ENCODE results near the gene SAMD14. TPM values are rescaled to one million over a fixed set of nuclear protein-coding genes. Genes with fewer than 3 reads are reported as not detected.

The SAMD14 gene
- total RNA-seq, 1 experiment from 2014 or later = not detected

- DNase-seq = no peak
- Histone ChIP-seq H3K27me3 (no peaks in the 10 kb centered on the region), H3K4me3 (no peak overlapping the region)
These were observed 31.0 kb downstream of the SAMD14 start for GRCh38 chr17:50099003-50099402.

GRCh38 chr17:50098583-50098982 is 31.4 kb downstream of the SAMD14 start:
- peaks cover 3% of the 10 kb centered on the region; the same call in 1 of the 2 replicates for H3K36me3 ChIP-seq
- no peak overlapping the region for H3K4me3 ChIP-seq
- DNase-seq = no peak
- H3K27me3 ChIP-seq = no peaks in the 10 kb centered on the region
- H3K9me3 ChIP-seq = no peaks in the 10 kb centered on the region

More at GRCh38 chr17:50099003-50099402, 31.0 kb downstream of the SAMD14 start:
- Histone ChIP-seq H3K36me3 (peaks cover 3% of the 10 kb centered on the region; the same call in 1 of the 2 replicates), H3K9me3 (no peaks in the 10 kb centered on the region)

- H3K36me3 ChIP-seq = peaks cover 3% of the 10 kb centered on the region; the same call in 1 of the 2 replicates
- H3K9me3 ChIP-seq = no peaks in the 10 kb centered on the region
- DNase-seq = no peak
- H3K27me3 ChIP-seq = no peaks in the 10 kb centered on the region
- no peak overlapping the region for H3K4me3 ChIP-seq
These were observed 32.0 kb downstream of the SAMD14 start for GRCh38 chr17:50097926-50098325.

- H3K27me3 ChIP-seq = no peaks in the 10 kb centered on the region
- H3K36me3 ChIP-seq = peaks cover 3% of the 10 kb centered on the region; the same call in 1 of the 2 replicates
- no peak overlapping the region for H3K4me3 ChIP-seq
- no peaks in the 10 kb centered on the region for H3K9me3 ChIP-seq
- no peak for DNase-seq
These were observed 32.5 kb downstream of the SAMD14 start for GRCh38 chr17:50097455-50097854.

- no peaks in the 10 kb centered on the region for H3K9me3 ChIP-seq
- H3K27me3 ChIP-seq = no peaks in the 10 kb centered on the region
- no peak overlapping the region for H3K4me3 ChIP-seq
- peaks cover 4% of the 10 kb centered on the region; the same call in 1 of the 2 replicates for H3K36me3 ChIP-seq
- no peak for DNase-seq
These were observed 33.2 kb downstream of the SAMD14 start for GRCh38 chr17:50096758-50097157.

- Histone ChIP-seq H3K9me3 (no peaks in the 10 kb centered on the region), H3K27me3 (no peaks in the 10 kb centered on the region), H3K36me3 (peaks cover 11% of the 10 kb centered on the region; the same call in 1 of the 2 replicates), H3K4me3 (peak overlapping the region; percentile 72)
- no peak for DNase-seq
These were observed 33.9 kb downstream of the SAMD14 start for GRCh38 chr17:50096092-50096491.

GRCh38 chr17:50095626-50096037 is 34.3 kb downstream of the SAMD14 start:
- no peaks in the 10 kb centered on the region for H3K27me3 ChIP-seq
- no peak for DNase-seq

GRCh38 chr17:50094753-50095619 is 35.0 kb downstream of the SAMD14 start, which contains the start of gene PDK2:
PDK2 (plus strand) TSS chr17:50095351; CDS start chr17:50095436, 85 bp downstream.
- H3K9me3 ChIP-seq = no peaks in the 10 kb centered on the region
- peak; percentile 97 for DNase-seq
- peak within 1 kb of the TSS; percentile 72 for H3K4me3 ChIP-seq

More at GRCh38 chr17:50095626-50096037, 34.3 kb downstream of the SAMD14 start:
- peak overlapping the region; percentile 72 for H3K4me3 ChIP-seq
- H3K36me3 ChIP-seq = peaks cover 15% of the 10 kb centered on the region
- no peaks in the 10 kb centered on the region for H3K9me3 ChIP-seq

GRCh38 chr17:50094243-50094752 is 35.7 kb downstream of the SAMD14 start:
- H3K27me3 ChIP-seq = no peaks in the 10 kb centered on the region
- peaks cover 29% of the 10 kb centered on the region for H3K36me3 ChIP-seq
- DNase-seq = peak; percentile 81
- H3K9me3 ChIP-seq = no peaks in the 10 kb centered on the region
- H3K4me3 ChIP-seq = peak overlapping the region; percentile 72

More at GRCh38 chr17:50094753-50095619, 35.0 kb downstream of the SAMD14 start, which contains the start of gene PDK2:
- Histone ChIP-seq H3K36me3 (peaks cover 22% of the 10 kb centered on the region), H3K27me3 (no peaks in the 10 kb centered on the region)

- Histone ChIP-seq H3K9me3 (no peaks in the 10 kb centered on the region), H3K36me3 (peaks cover 34% of the 10 kb centered on the region), H3K4me3 (no peak overlapping the region), H3K27me3 (no peaks in the 10 kb centered on the region)
- DNase-seq = no peak
These were observed 36.2 kb downstream of the SAMD14 start for GRCh38 chr17:50093807-50094206.

GRCh38 chr17:50093246-50093645 is 36.7 kb downstream of the SAMD14 start:
- Histone ChIP-seq H3K36me3 (peaks cover 39% of the 10 kb centered on the region), H3K4me3 (no peak overlapping the region), H3K27me3 (no peaks in the 10 kb centered on the region), H3K9me3 (no peaks in the 10 kb centered on the region)
- DNase-seq = no peak

- DNase-seq = no peak
- Histone ChIP-seq H3K27me3 (no peaks in the 10 kb centered on the region), H3K4me3 (no peak overlapping the region), H3K9me3 (no peaks in the 10 kb centered on the region), H3K36me3 (peaks cover 50% of the 10 kb centered on the region)
These were observed 38.1 kb downstream of the SAMD14 start for GRCh38 chr17:50091918-50092285.

- Histone ChIP-seq H3K36me3 (peaks cover 56% of the 10 kb centered on the region), H3K27me3 (no peaks in the 10 kb centered on the region), H3K9me3 (no peaks in the 10 kb centered on the region), H3K4me3 (no peak overlapping the region)
- DNase-seq = no peak
These were observed 38.7 kb downstream of the SAMD14 start for GRCh38 chr17:50090971-50091917.

GRCh38 chr17:50090071-50090470 is 39.9 kb downstream of the SAMD14 start:
- H3K4me3 ChIP-seq = no peak overlapping the region
- no peak for DNase-seq
- peaks cover 61% of the 10 kb centered on the region for H3K36me3 ChIP-seq
- no peaks in the 10 kb centered on the region for H3K27me3 ChIP-seq
- H3K9me3 ChIP-seq = no peaks in the 10 kb centered on the region

GRCh38 chr17:50088952-50089825 is 40.8 kb downstream of the SAMD14 start:
- H3K27me3 ChIP-seq = no peaks in the 10 kb centered on the region
- DNase-seq = no peak
- H3K9me3 ChIP-seq = no peaks in the 10 kb centered on the region
- no peak overlapping the region for H3K4me3 ChIP-seq
- peaks cover 68% of the 10 kb centered on the region for H3K36me3 ChIP-seq

Data from MG63 (cell line).